Measurements from ENCODE around the gene PAPSS1. TPM values are rescaled to one million over a fixed set of nuclear protein-coding genes. Genes with fewer than 3 reads are reported as not detected.
A peak's percentile ranks its signal among the peaks of the same experiment; 100 is the strongest.
"Not testable (repeated sequence)": the region's sequence is repeated elsewhere in the genome, so short reads cannot be mapped to it uniquely, and the experiment has no call there.

The PAPSS1 gene
- total and polyA plus RNA-seq, 10 of the 15 experiments (the other 5 are each of a cell fraction or from before 2014, with no cell fraction given): 22.6 to 73.0 (median 30.6) TPM

- TF ChIP-seq CEBPZ (IDR thresholded peaks at IDR 0.05; ENCODE audit: low read depth, low read length): no peak
- no peak for TF ChIP-seq RB1 (IDR thresholded peaks at IDR 0.05; ENCODE audit: borderline replicate concordance)
- TF ChIP-seq SMARCA5 (IDR thresholded peaks at IDR 0.05): no peak
- no peak for TF ChIP-seq IKZF2 (IDR thresholded peaks at IDR 0.05)
- no peak for TF ChIP-seq KDM1A (IDR thresholded peaks at IDR 0.05; ENCODE audit: borderline replicate concordance)
- no peak for TF ChIP-seq CTCF (IDR thresholded peaks at IDR 0.05 in 2 of 3, conservative IDR thresholded peaks at IDR 0.05 in 1 of 3; ENCODE audit: control insufficient read depth in 2 of 3, extremely low read depth in 1 of 3, insufficient read depth in 1 of 3, low read depth in 3 of 3, low read length in 3 of 3)
- no peak for TF ChIP-seq SMAD5 (IDR thresholded peaks at IDR 0.05; ENCODE audit: low read depth)
- no peak for TF ChIP-seq RELA (IDR thresholded peaks at IDR 0.05; ENCODE audit: borderline replicate concordance, partially characterized antibody)
Observed at GRCh38 chr4:107654694-107655093, 65.3 kb downstream of the PAPSS1 start (continued).

- intact Hi-C loops (cut with micrococcal nuclease; ENCODE audit: unreplicated experiment); CTCF ChIA-PET; H3K4me1 ChIP-seq (ENCODE audit: control insufficient read depth, insufficient read depth, low read length); H3K9me3 ChIP-seq (replicated peaks; ENCODE audit: control insufficient read depth, insufficient read depth, low read length); H3K9ac ChIP-seq (ENCODE audit: control insufficient read depth, insufficient read depth, low read length); H3K36me3 ChIP-seq (ENCODE audit: control insufficient read depth in 2 of 2, insufficient read depth in 2 of 2, low read length in 1 of 2); RAD21 ChIA-PET (ENCODE audit: unreplicated experiment); H3K4me3 ChIP-seq; H3K27ac ChIP-seq (ENCODE audit: control insufficient read depth, insufficient read depth); H3K4me2 ChIP-seq (ENCODE audit: control insufficient read depth, insufficient read depth); POLR2A ChIA-PET; DNase-seq (ENCODE audit: low read depth, low spot score); H3K79me2 ChIP-seq (ENCODE audit: control insufficient read depth, insufficient read depth, low read length); H3K27me3 ChIP-seq (replicated peaks in 1 of 2; ENCODE audit: control insufficient read depth in 2 of 2, insufficient read depth in 2 of 2, low read length in 1 of 2); in situ Hi-C loops (cut with MboI); BruUV-seq (replicated peaks); FAIRE-seq; ATAC-seq; SMC1A ChIA-PET (ENCODE audit: uncharacterized antibody, unreplicated experiment); H4K20me1 ChIP-seq (ENCODE audit: control insufficient read depth, insufficient read depth); H2AFZ ChIP-seq (ENCODE audit: control insufficient read depth, low read depth, low read length): not testable (repeated sequence)
- WGBS (ENCODE audit: insufficient coverage, insufficient replicate concordance, low lambda C conversion rate, missing lambda C conversion rate): 93% methylated on average over 3 of the region's 3 CpGs
- 0 out of 2 replicates have a peak, but pooled peaks have one; percentile 3 for TF ChIP-seq SPI1 (IDR thresholded peaks at IDR 0.05; ENCODE audit: borderline replicate concordance, insufficient read depth, low read depth, low read length)
Observed at GRCh38 chr4:107651408-107651807, 68.6 kb downstream of the PAPSS1 start.
